ENCODE measurements around the gene MALAT1. TPM values are rescaled to one million over a fixed set of nuclear protein-coding genes. Genes with fewer than 3 reads are reported as not detected.

MALAT1 gene
- total RNA-seq, 1 donor from 2014 or later = 23,607 TPM

- DNase-seq = no peak
Observed at GRCh38 chr11:65538915-65539743, 40.3 kb downstream of the MALAT1 start.

- no peak for DNase-seq
Observed at GRCh38 chr11:65539744-65540289, 41.0 kb downstream of the MALAT1 start.

GRCh38 chr11:65540290-65541092 lies 41.6 kb downstream of the MALAT1 start:
- peak; percentile 88 for DNase-seq

- DNase-seq = no peak
Observed at GRCh38 chr11:65541093-65541982, 42.5 kb downstream of the MALAT1 start.

GRCh38 chr11:65542738-65543390 lies 44.0 kb downstream of the MALAT1 start:
- DNase-seq = no peak

GRCh38 chr11:65545853-65546216 lies 47.0 kb downstream of the MALAT1 start:
- DNase-seq = no peak

- no peak for DNase-seq
Observed at GRCh38 chr11:65546217-65546958, 47.5 kb downstream of the MALAT1 start.

- DNase-seq = no peak
Observed at GRCh38 chr11:65547446-65548125, 48.7 kb downstream of the MALAT1 start.

- no peak for DNase-seq
Observed at GRCh38 chr11:65548395-65548794, 49.5 kb downstream of the MALAT1 start.

- no peak for DNase-seq
Observed at GRCh38 chr11:65549096-65549495, 50.3 kb downstream of the MALAT1 start.

GRCh38 chr11:65551572-65552387 lies 52.9 kb downstream of the MALAT1 start:
- no peak for DNase-seq

GRCh38 chr11:65552388-65552951 lies 53.6 kb downstream of the MALAT1 start:
- no peak for DNase-seq

- DNase-seq = no peak
Observed at GRCh38 chr11:65553301-65554001, 54.6 kb downstream of the MALAT1 start.

GRCh38 chr11:65554057-65554818 lies 55.4 kb downstream of the MALAT1 start:
- DNase-seq = no peak

GRCh38 chr11:65554842-65555430 lies 56.1 kb downstream of the MALAT1 start:
- no peak for DNase-seq

GRCh38 chr11:65555693-65556231 lies 56.9 kb downstream of the MALAT1 start:
- no peak for DNase-seq

Data from skin of body (tissue), 2 donors.